Uterus (tissue), 4 donors: ENCODE results near the gene NKIRAS2. TPM values are rescaled to one million over a fixed set of nuclear protein-coding genes. Genes with fewer than 3 reads are reported as not detected.

Source experiments
- DNase-seq, 2 donors: peaks; one replicate each; pipeline ENCODE4 v3.0.0-alpha.2; 2019 to 2020
- H3K27ac ChIP-seq, 2 donors: fragments of 200-600 bp; sonication (generic); 1 replicate in 1 of 2; 2 replicates in 1 of 2; pipeline ENCODE4 v1.5.1; 2016 to 2018
- H3K27me3 ChIP-seq, 2 donors: fragments of 200-600 bp; sonication (generic); one replicate each; pipeline ENCODE4 v1.5.1; 2018 to 2019; ENCODE audit warnings: control low read depth in 1 of 2
- H3K36me3 ChIP-seq, 2 donors: fragments of 200-600 bp; sonication (generic); one replicate each; pipeline ENCODE4 v1.5.1; 2019; ENCODE audit warnings: control low read depth in 1 of 2
- H3K4me1 ChIP-seq, 2 donors: fragments of 200-600 bp; sonication (generic); one replicate each; pipeline ENCODE4 v1.5.1; 2018 to 2019; ENCODE audit warnings: control low read depth in 1 of 2
- H3K4me3 ChIP-seq, 2 donors: fragments of 200-600 bp; sonication (generic); 1 replicate in 1 of 2; 2 replicates in 1 of 2; pipeline ENCODE4 v1.5.1; 2018 to 2019; ENCODE audit warnings: mild to moderate bottlenecking in 1 of 2
- H3K9me3 ChIP-seq, 2 donors: fragments of 200-600 bp; sonication (generic); one replicate each; pipeline ENCODE4 v1.5.1; 2019; ENCODE audit warnings: control low read depth in 1 of 2
- POLR2A ChIP-seq, 2 donors: fragments of 450-650 bp; IDR thresholded peaks; one replicate each; pipeline ENCODE4 v1.6.1; 2016; ENCODE audit warnings: antibody characterized with exemption in 2 of 2, mild to moderate bottlenecking in 1 of 2, moderate library complexity in 1 of 2
- intact Hi-C: fragments of 100-400 bp; cut with DNase I; formaldehyde crosslinking; loops from one replicate; pipeline ENCODE4 v1.15.1; 2023; ENCODE audit warnings: low total_unique reads
- total RNA-seq, 4 donors: library from RNA; depleted of rRNA in 3 of 4; stranded (reverse); fragments of >200 nt in 3 of 4; gene quantifications; one replicate each; pipeline versions ENCODE4 v1.1.0 to v1.2.4, GENCODE V29; 2014 to 2023
- TF ChIP-seq, protein P1 (sequence below), 4 experiments: fragments of 200-600 bp in 2 of 4; fragments of 450-650 bp in 2 of 4; sonication (generic) in 2 of 4; IDR thresholded peaks; one replicate each; pipeline ENCODE4 v1.5.1; 2016 to 2019; ENCODE audit warnings: antibody characterized with exemption in 4 of 4, mild to moderate bottlenecking in 2 of 4, moderate library complexity in 1 of 4
- donor health status: DM: yes; HTN: yes; CAD: no.

Gene NKIRAS2
- total RNA-seq, 4 donors from 2014 or later, result 2.4 to 35.4 (median 26.8) TPM

DNA sequence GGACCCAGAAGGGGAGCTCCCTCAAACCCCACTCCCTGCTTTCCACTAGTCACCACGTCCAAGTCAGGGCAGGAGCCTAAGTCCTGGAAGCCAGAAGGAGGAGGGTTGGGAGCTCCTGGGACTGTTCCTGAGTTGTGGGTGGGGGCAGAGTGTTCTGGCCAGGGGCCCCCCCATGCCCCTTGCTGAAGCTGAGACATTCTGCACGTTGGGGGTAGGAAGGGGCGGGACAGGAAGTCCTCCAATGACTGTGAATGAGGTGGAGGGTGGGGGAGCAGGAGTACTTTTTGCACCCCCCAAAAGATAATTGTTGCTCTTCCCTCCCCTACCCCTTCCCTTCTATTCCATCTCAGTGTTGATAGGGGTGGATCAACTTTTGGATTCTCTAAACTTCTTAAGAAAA lies 51.9 kb downstream of the NKIRAS2 start:
- intact Hi-C loops, result no loop called here
- no peaks in the 10 kb centered on the region for H3K36me3 ChIP-seq
- DNase-seq, result no peak
- H3K4me1 ChIP-seq, result peaks cover 0 to 7% of the 10 kb centered on the region in 2 donors
- H3K27me3 ChIP-seq, result peaks cover 3 to 4% of the 10 kb centered on the region in 2 donors
- H3K9me3 ChIP-seq, result no peaks in the 10 kb centered on the region
- H3K27ac ChIP-seq, result no peak overlapping the region
- no peak overlapping the region for H3K4me3 ChIP-seq
- no peak for TF ChIP-seq POLR2A (IDR thresholded peaks at IDR 0.05)
- TF ChIP-seq, protein P1, sequence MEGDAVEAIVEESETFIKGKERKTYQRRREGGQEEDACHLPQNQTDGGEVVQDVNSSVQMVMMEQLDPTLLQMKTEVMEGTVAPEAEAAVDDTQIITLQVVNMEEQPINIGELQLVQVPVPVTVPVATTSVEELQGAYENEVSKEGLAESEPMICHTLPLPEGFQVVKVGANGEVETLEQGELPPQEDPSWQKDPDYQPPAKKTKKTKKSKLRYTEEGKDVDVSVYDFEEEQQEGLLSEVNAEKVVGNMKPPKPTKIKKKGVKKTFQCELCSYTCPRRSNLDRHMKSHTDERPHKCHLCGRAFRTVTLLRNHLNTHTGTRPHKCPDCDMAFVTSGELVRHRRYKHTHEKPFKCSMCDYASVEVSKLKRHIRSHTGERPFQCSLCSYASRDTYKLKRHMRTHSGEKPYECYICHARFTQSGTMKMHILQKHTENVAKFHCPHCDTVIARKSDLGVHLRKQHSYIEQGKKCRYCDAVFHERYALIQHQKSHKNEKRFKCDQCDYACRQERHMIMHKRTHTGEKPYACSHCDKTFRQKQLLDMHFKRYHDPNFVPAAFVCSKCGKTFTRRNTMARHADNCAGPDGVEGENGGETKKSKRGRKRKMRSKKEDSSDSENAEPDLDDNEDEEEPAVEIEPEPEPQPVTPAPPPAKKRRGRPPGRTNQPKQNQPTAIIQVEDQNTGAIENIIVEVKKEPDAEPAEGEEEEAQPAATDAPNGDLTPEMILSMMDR (IDR thresholded peaks at IDR 0.05), result no peak

DNA sequence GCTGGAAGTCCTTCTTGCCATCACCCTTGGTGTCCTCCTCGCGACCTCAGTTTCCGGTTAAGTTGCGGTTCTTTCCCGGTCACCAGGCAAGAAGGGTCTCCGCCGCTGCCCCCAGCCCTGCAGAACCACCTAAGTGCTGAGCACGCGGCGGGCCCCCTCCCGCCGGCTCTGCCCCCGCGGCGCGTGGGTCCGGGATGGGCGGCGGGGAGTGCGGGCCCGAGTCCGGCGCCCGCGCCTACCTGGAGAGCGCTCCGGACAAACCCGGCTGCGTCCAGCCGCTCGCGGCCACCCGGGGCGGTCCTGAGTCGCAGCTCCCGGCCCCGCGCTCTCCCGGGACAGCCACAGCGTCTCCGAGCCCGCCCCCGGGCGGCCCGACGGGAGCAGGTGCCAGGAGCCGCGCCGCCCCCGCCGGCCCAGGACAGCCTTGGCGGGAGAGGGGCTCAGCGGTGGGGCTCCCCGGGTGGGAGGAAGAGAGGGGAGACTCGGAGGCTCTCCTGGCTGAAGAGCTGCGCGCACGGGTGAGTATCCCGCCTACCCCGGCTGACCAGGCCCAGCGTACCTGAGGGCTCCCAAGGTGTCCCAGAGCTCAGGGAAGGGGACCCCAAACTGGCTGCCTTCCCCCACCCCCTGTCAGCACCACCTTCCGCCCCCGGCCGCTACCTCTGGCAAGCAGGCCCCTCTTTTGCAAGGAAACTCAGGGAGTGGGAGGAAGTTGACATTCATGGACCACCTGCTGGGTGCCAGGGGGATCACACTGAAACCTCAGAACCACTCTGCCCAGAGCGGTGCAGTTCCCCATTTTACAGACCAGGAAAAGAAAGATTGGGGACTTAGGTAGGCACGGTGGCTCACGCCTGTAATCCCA lies 52.7 kb downstream of the NKIRAS2 start:
- Histone ChIP-seq H3K4me1 (peaks cover 0 to 7% of the 10 kb centered on the region in 2 donors), H3K36me3 (no peaks in the 10 kb centered on the region), H3K9me3 (no peaks in the 10 kb centered on the region), H3K27ac (no peak overlapping the region), H3K4me3 (no peak overlapping the region), H3K27me3 (peaks cover 3 to 4% of the 10 kb centered on the region in 2 donors)
- intact Hi-C loops, result no loop called here
- no peak for DNase-seq
- no peak for TF ChIP-seq POLR2A (IDR thresholded peaks at IDR 0.05)
- TF ChIP-seq, protein P1 (IDR thresholded peaks at IDR 0.05), result no peak

Other genes with a start within 250 kb of the NKIRAS2 start
- 100 to 1,000 TPM in 1 of 4 donors, 10 to 100 TPM in 3; 49.1 to 110 (median 70.0) TPM for gene JUP, start 233.4 kb upstream of the NKIRAS2 start, total RNA-seq
- gene P3H4, start 208.1 kb upstream of the NKIRAS2 start, total RNA-seq, result 10 to 100 TPM in 3 of 4 donors, 1 to 10 TPM in 1; 10.0 to 67.0 (median 35.1) TPM
- gene FKBP10, start 207.1 kb upstream of the NKIRAS2 start, total RNA-seq, result 100 to 1,000 TPM in 2 of 4 donors, 10 to 100 TPM in 2; 22.9 to 226 (median 89.5) TPM
- gene NT5C3B, start 183.9 kb upstream of the NKIRAS2 start, total RNA-seq, result 10 to 100 TPM; 32.5 to 77.9 (median 68.1) TPM
- 1 to 10 TPM in 1 of 4 donors, under 1 TPM in 1, not detected in 2; 0.70 to 1.2 TPM for gene KLHL10, start 182.3 kb upstream of the NKIRAS2 start, total RNA-seq
- 10 to 100 TPM; 19.7 to 73.3 (median 38.5) TPM for gene KLHL11, start 154.7 kb upstream of the NKIRAS2 start, total RNA-seq
- gene ACLY, start 101.1 kb upstream of the NKIRAS2 start, total RNA-seq, result 100 to 1,000 TPM in 1 of 4 donors, 10 to 100 TPM in 3; 30.0 to 108 (median 67.3) TPM
- 1 to 10 TPM in 3 of 4 donors, not detected in 1; 1.8 to 3.2 (median 3.2) TPM for gene ODAD4, start 89.5 kb upstream of the NKIRAS2 start, total RNA-seq
- gene CNP, start 53.3 kb upstream of the NKIRAS2 start, total RNA-seq, result 10 to 100 TPM; 10.2 to 74.7 (median 40.2) TPM
- gene DNAJC7, start 2.7 kb upstream of the NKIRAS2 start, total RNA-seq, result 100 to 1,000 TPM in 1 of 4 donors, 10 to 100 TPM in 3; 25.1 to 107 (median 53.1) TPM
- gene C17orf113, start 30.5 kb downstream of the NKIRAS2 start, total RNA-seq, result 1 to 10 TPM in 2 of 4 donors, under 1 TPM in 1, not detected in 1; 0.77 to 3.3 (median 2.1) TPM
- gene ZNF385C, start 78.4 kb downstream of the NKIRAS2 start, total RNA-seq, result 1 to 10 TPM in 1 of 4 donors, under 1 TPM in 1, not detected in 2; 0.48 to 1.0 TPM
- 10 to 100 TPM; 12.9 to 21.3 (median 16.2) TPM for gene DHX58, start 92.6 kb downstream of the NKIRAS2 start, total RNA-seq
- gene KAT2A, start 101.3 kb downstream of the NKIRAS2 start, total RNA-seq, result 10 to 100 TPM; 20.9 to 80.9 (median 39.2) TPM
- gene HSPB9, start 102.7 kb downstream of the NKIRAS2 start, total RNA-seq, result under 1 TPM in 1 of 4 donors, not detected in 3; 0.28 TPM
- 100 to 1,000 TPM in 1 of 4 donors, 10 to 100 TPM in 3; 51.7 to 105 (median 68.0) TPM for gene RAB5C, start 134.9 kb downstream of the NKIRAS2 start, total RNA-seq
- gene KCNH4, start 161.1 kb downstream of the NKIRAS2 start, total RNA-seq, result under 1 TPM in 1 of 4 donors, not detected in 3; 0.55 TPM
- gene HCRT, start 165.4 kb downstream of the NKIRAS2 start, total RNA-seq, result 1 to 10 TPM in 1 of 4 donors, not detected in 3; 1.0 TPM
- gene GHDC, start 174.4 kb downstream of the NKIRAS2 start, total RNA-seq, result 10 to 100 TPM in 2 of 4 donors, 1 to 10 TPM in 2; 8.2 to 26.8 (median 17.5) TPM